ENCODE data around the gene AADACL4.

The AADACL4 gene
- total RNA-seq = 0 reads per million in 9 experiments

GRCh38 chr1:12643785-12644184, at the start of gene AADACL4:
AADACL4 (plus strand) TSS chr1:12644085; CDS start chr1:12644547, 462 bp downstream.
- Mint-ChIP-seq H3K27me3 (peaks cover 19 to 34% of the 10 kb centered on the region in 2 donors), H3K27ac (no peak within 1 kb of the TSS), H3K4me1 (ENCODE audit: low read depth in 2 of 2) (no peaks in the 10 kb centered on the region)

GRCh38 chr1:12594490-12594889, 49.4 kb upstream of the AADACL4 start:
- H3K27ac Mint-ChIP-seq = peak overlapping the region; percentile 84 to 96
- DNase-seq (no peak), ATAC-seq (replicated peaks) (no peak)

More at GRCh38 chr1:12643785-12644184, at the start of gene AADACL4:
- no peak within 1 kb of the TSS for H3K4me3 Mint-ChIP-seq
- no peak for DNase-seq
- H3K9me3 Mint-ChIP-seq = peaks cover 8 to 10% of the 10 kb centered on the region in 2 donors
- no peaks in the 10 kb centered on the region for H3K36me3 Mint-ChIP-seq (ENCODE audit: insufficient read depth)
- ATAC-seq (replicated peaks) = no peak

GRCh38 chr1:12594966-12595756, 48.7 kb upstream of the AADACL4 start:
- H3K27me3 Mint-ChIP-seq = peaks cover 0 to 9% of the 10 kb centered on the region in 2 donors
- H3K9me3 Mint-ChIP-seq = no peaks in the 10 kb centered on the region
- DNase-seq (peak in 1 of 3 experiments; percentile 22), ATAC-seq (replicated peaks) (peak; percentile 66)
- H3K4me3 Mint-ChIP-seq = peak overlapping the region; percentile 79 to 81
- peaks cover 13% of the 10 kb centered on the region for H3K36me3 Mint-ChIP-seq (ENCODE audit: insufficient read depth)
- peak overlapping the region; percentile 84 to 96 for H3K27ac Mint-ChIP-seq
- peaks cover 39 to 42% of the 10 kb centered on the region in 2 donors for H3K4me1 Mint-ChIP-seq (ENCODE audit: low read depth in 2 of 2)

More at GRCh38 chr1:12594490-12594889, 49.4 kb upstream of the AADACL4 start:
- Mint-ChIP-seq H3K4me3 (peak overlapping the region; percentile 79 to 81), H3K36me3 (ENCODE audit: insufficient read depth) (peaks cover 11% of the 10 kb centered on the region), H3K27me3 (peaks cover 0 to 9% of the 10 kb centered on the region in 2 donors), H3K9me3 (no peaks in the 10 kb centered on the region), H3K4me1 (ENCODE audit: low read depth in 2 of 2) (peaks cover 35 to 38% of the 10 kb centered on the region in 2 donors)

- Mint-ChIP-seq H3K4me3 (peak overlapping the region; percentile 79 to 81), H3K36me3 (ENCODE audit: insufficient read depth) (peaks cover 16% of the 10 kb centered on the region), H3K27ac (peak overlapping the region in 1 of 2 donors; percentile 54), H3K9me3 (no peaks in the 10 kb centered on the region), H3K27me3 (peaks cover 0 to 9% of the 10 kb centered on the region in 2 donors), H3K4me1 (ENCODE audit: low read depth in 2 of 2) (peaks cover 43 to 46% of the 10 kb centered on the region in 2 donors)
- ATAC-seq (replicated peaks) = no peak
- no peak for DNase-seq
Observed at GRCh38 chr1:12595757-12596006, 48.2 kb upstream of the AADACL4 start.

- Mint-ChIP-seq H3K4me1 (ENCODE audit: low read depth in 2 of 2) (peaks cover 45 to 49% of the 10 kb centered on the region in 2 donors), H3K27me3 (peaks cover 0 to 9% of the 10 kb centered on the region in 2 donors), H3K9me3 (no peaks in the 10 kb centered on the region), H3K4me3 (peak overlapping the region; percentile 79 to 81), H3K36me3 (ENCODE audit: insufficient read depth) (peaks cover 19% of the 10 kb centered on the region), H3K27ac (peak overlapping the region in 1 of 2 donors; percentile 54)
- no peak for DNase-seq
- peak; percentile 61 for ATAC-seq (replicated peaks)
Observed at GRCh38 chr1:12596007-12596821, 47.7 kb upstream of the AADACL4 start.

GRCh38 chr1:12597792-12598191, 46.1 kb upstream of the AADACL4 start:
- Mint-ChIP-seq H3K27me3 (peaks cover 0 to 9% of the 10 kb centered on the region in 2 donors), H3K27ac (peak overlapping the region; percentile 76 to 90)

GRCh38 chr1:12598974-12599373, 44.9 kb upstream of the AADACL4 start:
- peak overlapping the region; percentile 57 to 76 for H3K27ac Mint-ChIP-seq
- DNase-seq (no peak), ATAC-seq (replicated peaks) (no peak)
- peaks cover 0 to 9% of the 10 kb centered on the region in 2 donors for H3K27me3 Mint-ChIP-seq
- no peaks in the 10 kb centered on the region for H3K9me3 Mint-ChIP-seq
- H3K4me3 Mint-ChIP-seq = no peak overlapping the region
- H3K36me3 Mint-ChIP-seq (ENCODE audit: insufficient read depth) = peaks cover 17% of the 10 kb centered on the region
- H3K4me1 Mint-ChIP-seq (ENCODE audit: low read depth in 2 of 2) = peaks cover 50 to 53% of the 10 kb centered on the region in 2 donors

More at GRCh38 chr1:12597792-12598191, 46.1 kb upstream of the AADACL4 start:
- peaks cover 50 to 53% of the 10 kb centered on the region in 2 donors for H3K4me1 Mint-ChIP-seq (ENCODE audit: low read depth in 2 of 2)
- peaks cover 20% of the 10 kb centered on the region for H3K36me3 Mint-ChIP-seq (ENCODE audit: insufficient read depth)
- DNase-seq = no peak
- H3K9me3 Mint-ChIP-seq = no peaks in the 10 kb centered on the region
- no peak overlapping the region for H3K4me3 Mint-ChIP-seq
- ATAC-seq (replicated peaks) = no peak

GRCh38 chr1:12599657-12600056, 44.2 kb upstream of the AADACL4 start:
- no peaks in the 10 kb centered on the region for H3K9me3 Mint-ChIP-seq
- peaks cover 20% of the 10 kb centered on the region for H3K36me3 Mint-ChIP-seq (ENCODE audit: insufficient read depth)
- no peak overlapping the region for H3K4me3 Mint-ChIP-seq
- no peak for ATAC-seq (replicated peaks)
- H3K4me1 Mint-ChIP-seq (ENCODE audit: low read depth in 2 of 2) = peaks cover 51 to 53% of the 10 kb centered on the region in 2 donors
- H3K27ac Mint-ChIP-seq = peak overlapping the region in 1 of 2 donors; percentile 57
- peaks cover 0 to 3% of the 10 kb centered on the region in 2 donors for H3K27me3 Mint-ChIP-seq
- no peak for DNase-seq

- Mint-ChIP-seq H3K9me3 (no peaks in the 10 kb centered on the region), H3K27ac (peak overlapping the region; percentile 38 to 53), H3K36me3 (ENCODE audit: insufficient read depth) (peaks cover 21% of the 10 kb centered on the region), H3K4me1 (ENCODE audit: low read depth in 2 of 2) (peaks cover 49 to 55% of the 10 kb centered on the region in 2 donors), H3K4me3 (no peak overlapping the region), H3K27me3 (no peaks in the 10 kb centered on the region)
- DNase-seq (no peak), ATAC-seq (replicated peaks) (no peak)
Observed at GRCh38 chr1:12600335-12600734, 43.5 kb upstream of the AADACL4 start.

GRCh38 chr1:12600880-12601633, 42.8 kb upstream of the AADACL4 start:
- H3K27ac Mint-ChIP-seq = peak overlapping the region; percentile 53 to 99
- no peak overlapping the region for H3K4me3 Mint-ChIP-seq
- peak; percentile 55 to 62 (median 60) for DNase-seq
- H3K9me3 Mint-ChIP-seq = no peaks in the 10 kb centered on the region
- no peaks in the 10 kb centered on the region for H3K27me3 Mint-ChIP-seq
- H3K36me3 Mint-ChIP-seq (ENCODE audit: insufficient read depth) = peaks cover 21% of the 10 kb centered on the region
- H3K4me1 Mint-ChIP-seq (ENCODE audit: low read depth in 2 of 2) = peaks cover 53 to 58% of the 10 kb centered on the region in 2 donors
- peak; percentile 29 for ATAC-seq (replicated peaks)

- ATAC-seq (replicated peaks) = no peak
- Mint-ChIP-seq H3K4me3 (no peak overlapping the region), H3K27ac (peak overlapping the region; percentile 38 to 99), H3K4me1 (ENCODE audit: low read depth in 2 of 2) (peaks cover 51 to 55% of the 10 kb centered on the region in 2 donors), H3K9me3 (no peaks in the 10 kb centered on the region), H3K27me3 (no peaks in the 10 kb centered on the region), H3K36me3 (ENCODE audit: insufficient read depth) (peaks cover 17% of the 10 kb centered on the region)
- DNase-seq = no peak
Observed at GRCh38 chr1:12601700-12602658, 41.9 kb upstream of the AADACL4 start.

GRCh38 chr1:12602659-12603024, 41.2 kb upstream of the AADACL4 start:
- H3K27ac Mint-ChIP-seq = peak overlapping the region; percentile 38 to 99
- peak overlapping the region in 1 of 2 donors; percentile 33 for H3K4me3 Mint-ChIP-seq

More at GRCh38 chr1:12602659-12603024, 41.2 kb upstream of the AADACL4 start:
- Mint-ChIP-seq H3K36me3 (ENCODE audit: insufficient read depth) (peaks cover 18% of the 10 kb centered on the region), H3K4me1 (ENCODE audit: low read depth in 2 of 2) (peaks cover 47 to 50% of the 10 kb centered on the region in 2 donors), H3K27me3 (no peaks in the 10 kb centered on the region), H3K9me3 (no peaks in the 10 kb centered on the region)
- ATAC-seq (replicated peaks) (no peak), DNase-seq (no peak)
